DOHH2 (cell line): ENCODE measurements around the gene BMERB1.

Experiments used
- CTCF ChIP-seq: fragments of 200-600 bp; sonication (generic); IDR thresholded peaks from one replicate; pipeline ENCODE4 v1.5.1; 2014; ENCODE audit warnings: antibody characterized with exemption, mild to moderate bottlenecking, low read depth, low read length; ENCODE audit not compliant: poor library complexity, severe bottlenecking
- EZH2phosphoT487 ChIP-seq: fragments of 200-600 bp; sonication (generic); IDR thresholded peaks from 2 replicates; pipeline ENCODE4 v1.6.1; 2017; ENCODE audit warnings: borderline replicate concordance, mild to moderate bottlenecking, antibody characterized with exemption, low read length, moderate library complexity, mixed read lengths

GRCh38 chr16:15571557-15571956 is 137.2 kb downstream of the BMERB1 start:
- TF ChIP-seq CTCF = no peak
- no peak for TF ChIP-seq EZH2phosphoT487
